ENCODE results near the gene GTF3C2.

The GTF3C2 gene

GRCh38 chr2:27378809-27379290, 22.3 kb upstream of the GTF3C2 start:
- Histone ChIP-seq H3K27me3 (ENCODE audit: low read depth, low read length) (no peaks in the 10 kb centered on the region), H3K9me3 (ENCODE audit: control insufficient read depth in 1 of 2, low read length in 2 of 2) (no peaks in the 10 kb centered on the region), H3K36me3 (ENCODE audit: control insufficient read depth in 1 of 2, insufficient read depth in 2 of 2, low read length in 2 of 2) (peaks cover 58 to 74% of the 10 kb centered on the region in 2 donors), H3K4me1 (ENCODE audit: control insufficient read depth in 1 of 2, insufficient read depth in 2 of 2, low read length in 2 of 2) (peaks cover 6 to 20% of the 10 kb centered on the region in 2 donors), H3K4me3 (ENCODE audit: low read depth in 1 of 2, low read length in 2 of 2) (no peak overlapping the region), H3K27ac (ENCODE audit: low read length) (peak overlapping the region; percentile 93)

GRCh38 chr2:27378096-27378808, 21.7 kb upstream of the GTF3C2 start:
- Histone ChIP-seq H3K4me1 (ENCODE audit: control insufficient read depth in 1 of 2, insufficient read depth in 2 of 2, low read length in 2 of 2) (peaks cover 6 to 20% of the 10 kb centered on the region in 2 donors), H3K27me3 (ENCODE audit: low read depth, low read length) (no peaks in the 10 kb centered on the region), H3K36me3 (ENCODE audit: control insufficient read depth in 1 of 2, insufficient read depth in 2 of 2, low read length in 2 of 2) (peaks cover 56 to 74% of the 10 kb centered on the region in 2 donors), H3K9me3 (ENCODE audit: control insufficient read depth in 1 of 2, low read length in 2 of 2) (no peaks in the 10 kb centered on the region), H3K4me3 (ENCODE audit: low read depth in 1 of 2, low read length in 2 of 2) (no peak overlapping the region), H3K27ac (ENCODE audit: low read length) (no peak overlapping the region)

GRCh38 chr2:27377618-27378095, 21.1 kb upstream of the GTF3C2 start:
- Histone ChIP-seq H3K27me3 (ENCODE audit: low read depth, low read length) (no peaks in the 10 kb centered on the region), H3K36me3 (ENCODE audit: control insufficient read depth in 1 of 2, insufficient read depth in 2 of 2, low read length in 2 of 2) (peaks cover 55 to 77% of the 10 kb centered on the region in 2 donors), H3K27ac (ENCODE audit: low read length) (no peak overlapping the region), H3K9me3 (ENCODE audit: control insufficient read depth in 1 of 2, low read length in 2 of 2) (no peaks in the 10 kb centered on the region), H3K4me1 (ENCODE audit: control insufficient read depth in 1 of 2, insufficient read depth in 2 of 2, low read length in 2 of 2) (peaks cover 7 to 21% of the 10 kb centered on the region in 2 donors), H3K4me3 (ENCODE audit: low read depth in 1 of 2, low read length in 2 of 2) (no peak overlapping the region)

GRCh38 chr2:27376866-27377617, 20.5 kb upstream of the GTF3C2 start:
- Histone ChIP-seq H3K4me1 (ENCODE audit: control insufficient read depth in 1 of 2, insufficient read depth in 2 of 2, low read length in 2 of 2) (peaks cover 14 to 27% of the 10 kb centered on the region in 2 donors), H3K27me3 (ENCODE audit: low read depth, low read length) (no peaks in the 10 kb centered on the region), H3K4me3 (ENCODE audit: low read depth in 1 of 2, low read length in 2 of 2) (no peak overlapping the region), H3K36me3 (ENCODE audit: control insufficient read depth in 1 of 2, insufficient read depth in 2 of 2, low read length in 2 of 2) (peaks cover 56 to 73% of the 10 kb centered on the region in 2 donors), H3K27ac (ENCODE audit: low read length) (no peak overlapping the region), H3K9me3 (ENCODE audit: control insufficient read depth in 1 of 2, low read length in 2 of 2) (no peaks in the 10 kb centered on the region)

GRCh38 chr2:27376151-27376865, 19.7 kb upstream of the GTF3C2 start:
- Histone ChIP-seq H3K27me3 (ENCODE audit: low read depth, low read length) (no peaks in the 10 kb centered on the region), H3K9me3 (ENCODE audit: control insufficient read depth in 1 of 2, low read length in 2 of 2) (no peaks in the 10 kb centered on the region), H3K4me3 (ENCODE audit: low read depth in 1 of 2, low read length in 2 of 2) (no peak overlapping the region), H3K27ac (ENCODE audit: low read length) (no peak overlapping the region), H3K4me1 (ENCODE audit: control insufficient read depth in 1 of 2, insufficient read depth in 2 of 2, low read length in 2 of 2) (peaks cover 14 to 32% of the 10 kb centered on the region in 2 donors), H3K36me3 (ENCODE audit: control insufficient read depth in 1 of 2, insufficient read depth in 2 of 2, low read length in 2 of 2) (peaks cover 49 to 67% of the 10 kb centered on the region in 2 donors)

- H3K9me3 ChIP-seq (ENCODE audit: control insufficient read depth in 1 of 2, low read length in 2 of 2) = no peaks in the 10 kb centered on the region
- no peak overlapping the region for H3K27ac ChIP-seq (ENCODE audit: low read length)
- H3K36me3 ChIP-seq (ENCODE audit: control insufficient read depth in 1 of 2, insufficient read depth in 2 of 2, low read length in 2 of 2) = peaks cover 49 to 70% of the 10 kb centered on the region in 2 donors
- H3K4me3 ChIP-seq (ENCODE audit: low read depth in 1 of 2, low read length in 2 of 2) = no peak overlapping the region
- H3K4me1 ChIP-seq (ENCODE audit: control insufficient read depth in 1 of 2, insufficient read depth in 2 of 2, low read length in 2 of 2) = peaks cover 14 to 31% of the 10 kb centered on the region in 2 donors
- no peaks in the 10 kb centered on the region for H3K27me3 ChIP-seq (ENCODE audit: low read depth, low read length)
Observed at GRCh38 chr2:27375513-27376099, 19.0 kb upstream of the GTF3C2 start.

- H3K36me3 ChIP-seq (ENCODE audit: control insufficient read depth in 1 of 2, insufficient read depth in 2 of 2, low read length in 2 of 2) = peaks cover 50 to 69% of the 10 kb centered on the region in 2 donors
- no peak overlapping the region for H3K4me3 ChIP-seq (ENCODE audit: low read depth in 1 of 2, low read length in 2 of 2)
- H3K27ac ChIP-seq (ENCODE audit: low read length) = no peak overlapping the region
- H3K4me1 ChIP-seq (ENCODE audit: control insufficient read depth in 1 of 2, insufficient read depth in 2 of 2, low read length in 2 of 2) = peaks cover 18 to 29% of the 10 kb centered on the region in 2 donors
- no peaks in the 10 kb centered on the region for H3K27me3 ChIP-seq (ENCODE audit: low read depth, low read length)
- no peaks in the 10 kb centered on the region for H3K9me3 ChIP-seq (ENCODE audit: control insufficient read depth in 1 of 2, low read length in 2 of 2)
Observed at GRCh38 chr2:27373567-27373966, 17.0 kb upstream of the GTF3C2 start.

GRCh38 chr2:27372937-27373336, 16.4 kb upstream of the GTF3C2 start:
- peak overlapping the region; percentile 23 for H3K27ac ChIP-seq (ENCODE audit: low read length)
- H3K9me3 ChIP-seq (ENCODE audit: control insufficient read depth in 1 of 2, low read length in 2 of 2) = no peaks in the 10 kb centered on the region

GRCh38 chr2:27370816-27371620, 14.5 kb upstream of the GTF3C2 start:
- Histone ChIP-seq H3K9me3 (ENCODE audit: control insufficient read depth in 1 of 2, low read length in 2 of 2) (no peaks in the 10 kb centered on the region), H3K4me3 (ENCODE audit: low read depth in 1 of 2, low read length in 2 of 2) (peak overlapping the region; percentile 86 to 97), H3K36me3 (ENCODE audit: control insufficient read depth in 1 of 2, insufficient read depth in 2 of 2, low read length in 2 of 2) (peaks cover 54 to 69% of the 10 kb centered on the region in 2 donors), H3K27ac (ENCODE audit: low read length) (peak overlapping the region; percentile 89), H3K4me1 (ENCODE audit: control insufficient read depth in 1 of 2, insufficient read depth in 2 of 2, low read length in 2 of 2) (peaks cover 18 to 32% of the 10 kb centered on the region in 2 donors), H3K27me3 (ENCODE audit: low read depth, low read length) (no peaks in the 10 kb centered on the region)

More at GRCh38 chr2:27372937-27373336, 16.4 kb upstream of the GTF3C2 start:
- Histone ChIP-seq H3K36me3 (ENCODE audit: control insufficient read depth in 1 of 2, insufficient read depth in 2 of 2, low read length in 2 of 2) (peaks cover 53 to 69% of the 10 kb centered on the region in 2 donors), H3K4me1 (ENCODE audit: control insufficient read depth in 1 of 2, insufficient read depth in 2 of 2, low read length in 2 of 2) (peaks cover 18 to 32% of the 10 kb centered on the region in 2 donors), H3K4me3 (ENCODE audit: low read depth in 1 of 2, low read length in 2 of 2) (no peak overlapping the region), H3K27me3 (ENCODE audit: low read depth, low read length) (no peaks in the 10 kb centered on the region)

Measured in muscle layer of duodenum (tissue), 2 donors.